Astrocyte (in vitro differentiated cells and primary cell): ENCODE results near the gene KCTD12. TPM values are rescaled to one million over a fixed set of nuclear protein-coding genes. Genes with fewer than 3 reads are reported as not detected.

Source experiments
- DNase-seq: peaks from one replicate; pipeline ENCODE4 v3.0.0-alpha.2; 2010; ENCODE audit warnings: low read depth
- FAIRE-seq: peaks from 2 replicates; lab custom pipeline; 2011; peaks lifted over from hg19 to GRCh38; lab: Jason Lieb, UNC
- H2AFZ ChIP-seq: 2 replicates; pipeline ENCODE4 v1.6.0; 2012; ENCODE audit warnings: low read depth, low read length, inconsistent platforms
- H3K27ac ChIP-seq: 2 replicates; pipeline ENCODE4 v1.5.1; 2011; ENCODE audit warnings: low read depth, low read length, inconsistent platforms
- H3K27me3 ChIP-seq: 2 replicates; pipeline ENCODE4 v1.6.0; 2011; ENCODE audit warnings: low read length, inconsistent platforms; ENCODE audit not compliant: insufficient read depth
- H3K36me3 ChIP-seq: 2 replicates; pipeline ENCODE4 v1.5.1; 2011; ENCODE audit warnings: low read length, inconsistent platforms; ENCODE audit not compliant: insufficient read depth
- H3K4me1 ChIP-seq: 2 replicates; pipeline ENCODE4 v1.5.1; 2011; ENCODE audit warnings: low read length, inconsistent platforms; ENCODE audit not compliant: insufficient read depth
- H3K4me2 ChIP-seq: 2 replicates; pipeline ENCODE4 v1.6.0; 2012; ENCODE audit warnings: low read length, inconsistent platforms
- H3K4me3 ChIP-seq: 2 replicates; pipeline ENCODE4 v1.5.1; 2011; ENCODE audit warnings: low read depth, mild to moderate bottlenecking, low read length, inconsistent platforms; ENCODE audit not compliant: insufficient read depth
- H3K79me2 ChIP-seq: 2 replicates; pipeline ENCODE4 v1.6.0; 2012; ENCODE audit warnings: mild to moderate bottlenecking, low read length, inconsistent platforms; ENCODE audit not compliant: insufficient read depth
- H3K9ac ChIP-seq: 2 replicates; pipeline ENCODE4 v1.6.0; 2012; ENCODE audit warnings: mild to moderate bottlenecking, low read length, inconsistent platforms
- H3K9me3 ChIP-seq: 2 replicates; pipeline ENCODE4 v1.5.1; 2012; ENCODE audit warnings: low read depth, mild to moderate bottlenecking, low read length, inconsistent platforms; ENCODE audit not compliant: insufficient read depth
- H4K20me1 ChIP-seq: 2 replicates; pipeline ENCODE4 v1.6.0; 2012; ENCODE audit warnings: low read length, inconsistent platforms; ENCODE audit not compliant: insufficient read depth
- H3K27ac Mint-ChIP-seq: one replicate; pipeline ENCODE4 v1.8.0; 2021; ENCODE audit warnings: mild to moderate bottlenecking, mixed read lengths; ENCODE audit not compliant: unreplicated experiment
- H3K27me3 Mint-ChIP-seq: one replicate; pipeline ENCODE4 v1.8.0; 2021; ENCODE audit warnings: low read depth, mixed read lengths; ENCODE audit not compliant: unreplicated experiment
- H3K36me3 Mint-ChIP-seq: one replicate; pipeline ENCODE4 v1.8.0; 2021; ENCODE audit warnings: low read depth, mixed read lengths; ENCODE audit not compliant: unreplicated experiment
- H3K4me1 Mint-ChIP-seq: one replicate; pipeline ENCODE4 v1.8.0; 2021; ENCODE audit warnings: low read depth, mixed read lengths; ENCODE audit not compliant: unreplicated experiment
- H3K4me3 Mint-ChIP-seq: one replicate; pipeline ENCODE4 v1.8.0; 2021; ENCODE audit warnings: mild to moderate bottlenecking, moderate library complexity, mixed read lengths; ENCODE audit not compliant: unreplicated experiment
- H3K9me3 Mint-ChIP-seq: one replicate; pipeline ENCODE4 v1.8.0; 2021; ENCODE audit warnings: mild to moderate bottlenecking, mixed read lengths; ENCODE audit not compliant: unreplicated experiment
- CTCF ChIP-seq: IDR thresholded peaks from 2 replicates; pipeline ENCODE4 v1.5.1; 2011; ENCODE audit warnings: low read depth, mild to moderate bottlenecking, inconsistent platforms, low read length, moderate library complexity; ENCODE audit not compliant: insufficient read depth
- EZH2 ChIP-seq: IDR thresholded peaks from 2 replicates; pipeline ENCODE4 v1.6.1; 2012; ENCODE audit warnings: mild to moderate bottlenecking, low read length, inconsistent platforms; ENCODE audit not compliant: insufficient read depth
- total RNA-seq: library from RNA; stranded (reverse); gene quantifications from 2 replicates; pipeline ENCODE4 v1.2.1, GENCODE V29; 2021

The KCTD12 gene
- total RNA-seq, 1 donor from 2014 or later, result 13.7 TPM

- DNase-seq, result no peak
- Histone ChIP-seq H4K20me1 (no peaks in the 10 kb centered on the region), H3K9me3 (no peaks in the 10 kb centered on the region), H3K4me2 (peak overlapping the region; percentile 88), H3K27ac (no peak overlapping the region), H3K4me3 (peak overlapping the region; percentile 60), H3K79me2 (no peaks in the 10 kb centered on the region), H2AFZ (peak overlapping the region; percentile 89), H3K27me3 (peaks cover 3% of the 10 kb centered on the region), H3K36me3 (no peaks in the 10 kb centered on the region), H3K9ac (peak overlapping the region; percentile 56), H3K4me1 (peaks cover 12% of the 10 kb centered on the region)
- FAIRE-seq, result no peak
- no peaks in the 10 kb centered on the region for H3K36me3 Mint-ChIP-seq
- peak overlapping the region; percentile 74 for H3K4me3 Mint-ChIP-seq
- peaks cover 14% of the 10 kb centered on the region for H3K4me1 Mint-ChIP-seq
- H3K27me3 Mint-ChIP-seq, result peaks cover 12% of the 10 kb centered on the region
- TF ChIP-seq CTCF, result no peak
- TF ChIP-seq EZH2, result no peak
- H3K9me3 Mint-ChIP-seq, result peaks cover 4% of the 10 kb centered on the region
- no peak overlapping the region for H3K27ac Mint-ChIP-seq
These were observed 257 bp downstream of the KCTD12 start for GRCh38 chr13:76886005-76886291.

GRCh38 chr13:76885203-76886004 is 801 bp downstream of the KCTD12 start:
- H4K20me1 ChIP-seq, result no peaks in the 10 kb centered on the region
- peaks cover 3% of the 10 kb centered on the region for H3K27me3 ChIP-seq
- H3K4me1 ChIP-seq, result peaks cover 12% of the 10 kb centered on the region
- H3K27ac ChIP-seq, result no peak overlapping the region
- H3K36me3 Mint-ChIP-seq, result no peaks in the 10 kb centered on the region
- peak overlapping the region; percentile 56 for H3K9ac ChIP-seq
- H3K27me3 Mint-ChIP-seq, result peaks cover 12% of the 10 kb centered on the region
- no peaks in the 10 kb centered on the region for H3K79me2 ChIP-seq
- no peak overlapping the region for H3K27ac Mint-ChIP-seq
- peak overlapping the region; percentile 89 for H2AFZ ChIP-seq
- H3K36me3 ChIP-seq, result no peaks in the 10 kb centered on the region
- peak overlapping the region; percentile 60 for H3K4me3 ChIP-seq
- peak overlapping the region; percentile 84 for H3K4me3 Mint-ChIP-seq
- FAIRE-seq (no peak), DNase-seq (peak; percentile 57)
- peaks cover 4% of the 10 kb centered on the region for H3K9me3 Mint-ChIP-seq
- no peak for TF ChIP-seq CTCF
- TF ChIP-seq EZH2, result no peak
- no peaks in the 10 kb centered on the region for H3K9me3 ChIP-seq
- H3K4me2 ChIP-seq, result peak overlapping the region; percentile 88
- H3K4me1 Mint-ChIP-seq, result peaks cover 14% of the 10 kb centered on the region

- H3K4me1 ChIP-seq, result peaks cover 14% of the 10 kb centered on the region
- peak overlapping the region; percentile 88 for H3K4me2 ChIP-seq
- peaks cover 4% of the 10 kb centered on the region for H3K9me3 Mint-ChIP-seq
- H3K4me3 ChIP-seq, result peak overlapping the region; percentile 60
- FAIRE-seq (no peak), DNase-seq (no peak)
- H3K4me1 Mint-ChIP-seq, result peaks cover 14% of the 10 kb centered on the region
- H3K27ac ChIP-seq, result no peak overlapping the region
- H3K9ac ChIP-seq, result peak overlapping the region; percentile 56
- H3K27ac Mint-ChIP-seq, result no peak overlapping the region
- peaks cover 3% of the 10 kb centered on the region for H3K27me3 ChIP-seq
- H3K36me3 Mint-ChIP-seq, result no peaks in the 10 kb centered on the region
- H3K9me3 ChIP-seq, result no peaks in the 10 kb centered on the region
- H4K20me1 ChIP-seq, result no peaks in the 10 kb centered on the region
- H3K79me2 ChIP-seq, result no peaks in the 10 kb centered on the region
- H3K4me3 Mint-ChIP-seq, result peak overlapping the region; percentile 84
- peaks cover 12% of the 10 kb centered on the region for H3K27me3 Mint-ChIP-seq
- peak overlapping the region; percentile 89 for H2AFZ ChIP-seq
- TF ChIP-seq EZH2, result no peak
- TF ChIP-seq CTCF, result no peak
- H3K36me3 ChIP-seq, result no peaks in the 10 kb centered on the region
These were observed 1.4 kb downstream of the KCTD12 start for GRCh38 chr13:76884907-76885202.
